RWPE2 (cell line): ENCODE data around the gene TPRN.

ENCODE experiments used
- ATAC-seq: fragments of 200-7000 bp; cut with Tn5 transposase; 3 replicates; pipeline ENCODE4 v1.9.1; 2021; ENCODE audit warnings: low read depth
- DNase-seq: peaks from one replicate; pipeline ENCODE4 v3.0.0-alpha.2; 2020; ENCODE audit warnings: low spot score
- H3K27ac ChIP-seq: fragments of 450-650 bp; 2 replicates; pipeline ENCODE4 v1.5.1; 2017; ENCODE audit warnings: mild to moderate bottlenecking; ENCODE audit not compliant: poor library complexity, severe bottlenecking
- H3K27me3 ChIP-seq: fragments of 250-450 bp; sonication (Bioruptor Pico); 2 replicates; pipeline ENCODE4 v1.5.1; 2021; ENCODE audit warnings: mild to moderate bottlenecking, moderate library complexity; ENCODE audit not compliant: insufficient read depth, poor library complexity, severe bottlenecking
- H3K36me3 ChIP-seq: fragments of 250-450 bp; sonication (Bioruptor Pico); 2 replicates; pipeline ENCODE4 v1.5.1; 2020; ENCODE audit warnings: low read depth, mild to moderate bottlenecking, moderate library complexity
- H3K4me1 ChIP-seq: fragments of 250-450 bp; sonication (Bioruptor Pico); 2 replicates; pipeline ENCODE4 v1.5.1; 2021; ENCODE audit warnings: mild to moderate bottlenecking, moderate library complexity; ENCODE audit not compliant: insufficient read depth, poor library complexity, severe bottlenecking
- H3K4me3 ChIP-seq: fragments of 250-450 bp; sonication (Bioruptor Pico); 2 replicates; pipeline ENCODE4 v1.5.1; 2021; ENCODE audit warnings: mild to moderate bottlenecking, moderate library complexity; ENCODE audit not compliant: severe bottlenecking
- H3K9me3 ChIP-seq: fragments of 250-450 bp; sonication (Bioruptor Pico); 2 replicates; pipeline ENCODE4 v1.5.1; 2021; ENCODE audit warnings: mild to moderate bottlenecking, moderate library complexity; ENCODE audit not compliant: severe bottlenecking
- TF ChIP-seq, protein P1 (sequence below): fragments of 450-650 bp; IDR thresholded peaks from one replicate; pipeline ENCODE4 v1.5.1; 2017; ENCODE audit warnings: mild to moderate bottlenecking, moderate library complexity; ENCODE audit not compliant: poor library complexity, severe bottlenecking

The TPRN gene

DNA sequence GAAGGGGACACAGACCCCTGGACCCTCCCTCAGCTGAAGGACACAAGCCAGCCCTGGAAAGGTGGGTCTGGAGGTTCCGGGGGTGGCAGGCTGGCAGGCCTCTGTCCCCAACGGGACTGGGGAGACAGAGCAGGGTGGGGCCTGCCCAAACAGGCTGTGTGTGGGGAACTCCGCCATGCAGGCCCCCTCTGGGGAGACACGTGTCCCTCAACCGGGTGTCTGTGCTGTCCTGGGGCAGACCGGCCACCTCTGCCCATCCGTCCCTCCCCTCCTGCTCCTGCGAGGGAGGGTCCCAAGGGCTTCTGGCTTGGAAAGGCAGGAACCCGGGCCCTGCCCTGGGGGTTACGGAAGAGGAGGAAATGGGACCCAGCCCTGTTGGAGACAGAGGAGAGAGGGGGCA is 31.6 kb upstream of the TPRN start:
- Histone ChIP-seq H3K9me3 (no peaks in the 10 kb centered on the region), H3K4me1 (peaks cover 6% of the 10 kb centered on the region), H3K4me3 (no peak overlapping the region), H3K27me3 (peaks cover 4% of the 10 kb centered on the region), H3K36me3 (no peaks in the 10 kb centered on the region), H3K27ac (no peak overlapping the region)
- ATAC-seq (no peak), DNase-seq (no peak)
- TF ChIP-seq, protein P1, sequence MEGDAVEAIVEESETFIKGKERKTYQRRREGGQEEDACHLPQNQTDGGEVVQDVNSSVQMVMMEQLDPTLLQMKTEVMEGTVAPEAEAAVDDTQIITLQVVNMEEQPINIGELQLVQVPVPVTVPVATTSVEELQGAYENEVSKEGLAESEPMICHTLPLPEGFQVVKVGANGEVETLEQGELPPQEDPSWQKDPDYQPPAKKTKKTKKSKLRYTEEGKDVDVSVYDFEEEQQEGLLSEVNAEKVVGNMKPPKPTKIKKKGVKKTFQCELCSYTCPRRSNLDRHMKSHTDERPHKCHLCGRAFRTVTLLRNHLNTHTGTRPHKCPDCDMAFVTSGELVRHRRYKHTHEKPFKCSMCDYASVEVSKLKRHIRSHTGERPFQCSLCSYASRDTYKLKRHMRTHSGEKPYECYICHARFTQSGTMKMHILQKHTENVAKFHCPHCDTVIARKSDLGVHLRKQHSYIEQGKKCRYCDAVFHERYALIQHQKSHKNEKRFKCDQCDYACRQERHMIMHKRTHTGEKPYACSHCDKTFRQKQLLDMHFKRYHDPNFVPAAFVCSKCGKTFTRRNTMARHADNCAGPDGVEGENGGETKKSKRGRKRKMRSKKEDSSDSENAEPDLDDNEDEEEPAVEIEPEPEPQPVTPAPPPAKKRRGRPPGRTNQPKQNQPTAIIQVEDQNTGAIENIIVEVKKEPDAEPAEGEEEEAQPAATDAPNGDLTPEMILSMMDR: no peak

GRCh38 chr9:137231372-137232039 is 31.0 kb upstream of the TPRN start:
- H3K4me3 ChIP-seq: no peak overlapping the region
- TF ChIP-seq, protein P1: no peak
- H3K27ac ChIP-seq: no peak overlapping the region
- H3K27me3 ChIP-seq: peaks cover 4% of the 10 kb centered on the region
- ATAC-seq: no peak
- no peaks in the 10 kb centered on the region for H3K36me3 ChIP-seq
- H3K9me3 ChIP-seq: no peaks in the 10 kb centered on the region
- H3K4me1 ChIP-seq: peaks cover 9% of the 10 kb centered on the region
- no peak for DNase-seq

- no peak for ATAC-seq
- H3K36me3 ChIP-seq: no peaks in the 10 kb centered on the region
- TF ChIP-seq, protein P1: no peak
- DNase-seq: no peak
- no peak within 1 kb of the TSS for H3K27ac ChIP-seq
- peaks cover 16% of the 10 kb centered on the region for H3K4me1 ChIP-seq
- peaks cover 4% of the 10 kb centered on the region for H3K27me3 ChIP-seq
- no peak within 1 kb of the TSS for H3K4me3 ChIP-seq
- no peaks in the 10 kb centered on the region for H3K9me3 ChIP-seq
Measured at GRCh38 chr9:137230705-137231371, 30.3 kb upstream of the TPRN start, which contains the start of gene SLC34A3. Gene SLC34A3, plus strand, starts transcription at chr9:137230901. Its CDS starts 802 bp downstream, at chr9:137231703.

DNA sequence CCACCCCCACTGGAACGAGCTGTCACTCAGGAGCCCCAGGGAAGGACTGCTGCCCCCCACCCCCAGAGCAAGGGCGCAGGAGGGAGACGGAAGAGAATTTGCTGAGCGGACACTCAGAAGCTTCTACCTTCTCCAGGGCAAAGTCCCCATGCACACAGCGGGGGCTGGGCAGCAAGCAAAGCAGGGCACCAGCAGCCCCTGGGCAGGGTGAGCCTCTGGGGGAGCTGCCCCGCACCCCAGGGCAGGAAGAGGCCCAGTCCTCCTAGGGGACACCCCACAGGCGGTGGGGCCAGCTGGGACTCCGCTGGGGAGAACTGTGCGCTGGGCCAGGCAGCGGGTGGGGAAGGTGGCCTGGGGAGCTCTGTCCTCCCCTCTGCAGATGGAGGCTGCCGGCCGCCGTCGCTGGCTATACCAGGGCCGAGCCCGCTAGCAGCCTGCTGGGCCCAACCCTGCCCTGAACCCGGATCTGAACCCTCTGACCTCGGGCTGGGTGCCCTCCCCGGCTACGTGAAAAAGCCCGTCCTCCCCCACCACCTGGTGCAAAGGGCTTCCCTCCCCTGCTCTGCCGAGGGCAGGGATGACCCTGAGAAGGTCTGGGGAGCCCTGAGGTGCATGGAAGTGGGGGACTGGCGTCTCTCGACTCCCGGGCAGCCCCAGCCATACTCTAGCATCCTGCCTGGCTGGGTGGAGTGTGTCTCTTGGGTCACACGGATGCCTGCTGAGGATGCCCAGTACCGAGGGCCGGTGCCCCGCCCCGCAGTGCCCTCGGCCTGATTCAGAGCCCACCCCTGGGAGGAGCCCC is 29.6 kb upstream of the TPRN start:
- peaks cover 4% of the 10 kb centered on the region for H3K27me3 ChIP-seq
- H3K27ac ChIP-seq: no peak overlapping the region
- TF ChIP-seq, protein P1: no peak
- no peaks in the 10 kb centered on the region for H3K9me3 ChIP-seq
- H3K4me3 ChIP-seq: no peak overlapping the region
- DNase-seq: no peak
- H3K36me3 ChIP-seq: no peaks in the 10 kb centered on the region
- ATAC-seq: no peak
- H3K4me1 ChIP-seq: peaks cover 23% of the 10 kb centered on the region
